Dermis blood vessel endothelial cell (primary cell): ENCODE data around the gene PLEKHA3. TPM values are rescaled to one million over a fixed set of nuclear protein-coding genes. Genes with fewer than 3 reads are reported as not detected.
A peak's percentile ranks its signal among the peaks of the same experiment; 100 is the strongest.
"Not testable (repeated sequence)": the region's sequence is repeated elsewhere in the genome, so short reads cannot be mapped to it uniquely, and the experiment has no call there.

Experiments used
- DNase-seq: peaks from one replicate; pipeline ENCODE4 v3.0.0; 2010
- total RNA-seq: library from RNA; depleted of rRNA; stranded (reverse); fragments of >200 nt; gene quantifications from 2 replicates; pipeline ENCODE4 v1.2.3, GENCODE V29; 2014

Gene PLEKHA3
- total RNA-seq, result 8.3 and 20.4 TPM in 2 replicates

DNA sequence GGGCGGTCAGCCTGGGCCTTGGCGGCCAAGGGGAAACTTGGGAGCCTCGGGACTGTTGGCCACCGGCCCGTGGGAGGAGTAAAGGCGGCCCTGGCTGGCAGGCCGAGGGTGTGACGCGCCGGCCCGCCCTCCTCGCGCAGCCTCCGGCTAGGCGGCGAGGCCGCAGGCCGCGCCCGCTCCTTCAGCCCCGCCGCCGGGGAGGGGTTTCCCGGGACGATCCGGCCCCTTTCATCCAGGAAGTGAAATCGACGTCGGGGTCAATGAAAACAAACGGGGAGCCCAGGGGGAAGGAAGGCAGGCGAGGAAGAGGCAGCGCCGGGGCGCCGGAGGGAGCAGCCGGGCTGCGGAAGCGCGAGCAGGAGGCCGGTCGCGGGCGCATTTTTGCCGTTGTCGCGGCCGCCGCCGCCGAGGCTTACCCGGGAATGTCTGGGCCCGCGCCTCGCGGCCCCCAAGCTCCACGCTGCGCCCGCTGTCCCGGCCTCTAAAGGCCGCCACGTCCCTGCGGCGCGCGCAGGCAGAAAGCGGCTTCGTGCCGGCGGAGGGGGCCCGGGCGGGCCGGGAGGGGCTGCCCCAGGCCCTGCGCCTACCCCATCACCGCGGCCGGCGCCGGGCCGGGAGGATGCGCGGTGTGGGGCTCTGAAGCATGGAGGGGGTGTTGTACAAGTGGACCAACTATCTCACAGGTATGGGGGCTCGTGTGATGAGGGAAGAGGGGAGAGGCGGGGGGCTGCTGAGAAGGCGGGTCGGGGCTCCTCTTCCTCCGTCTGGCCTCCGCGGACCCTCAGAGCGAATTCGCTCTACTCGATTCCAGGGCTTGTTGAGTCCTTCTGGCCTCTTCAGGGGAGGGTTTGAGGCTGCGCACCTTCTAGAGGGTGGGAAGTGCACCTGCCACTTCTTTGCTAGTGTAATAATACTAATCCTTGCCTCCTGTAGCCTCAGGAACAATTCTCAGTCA is at the start of gene PLEKHA3:
PLEKHA3 (plus strand) TSS at position 231 of the 955 bp plus-strand sequence; CDS start at position 644, 413 bp downstream.
- peak; percentile 97 for DNase-seq

DNA sequence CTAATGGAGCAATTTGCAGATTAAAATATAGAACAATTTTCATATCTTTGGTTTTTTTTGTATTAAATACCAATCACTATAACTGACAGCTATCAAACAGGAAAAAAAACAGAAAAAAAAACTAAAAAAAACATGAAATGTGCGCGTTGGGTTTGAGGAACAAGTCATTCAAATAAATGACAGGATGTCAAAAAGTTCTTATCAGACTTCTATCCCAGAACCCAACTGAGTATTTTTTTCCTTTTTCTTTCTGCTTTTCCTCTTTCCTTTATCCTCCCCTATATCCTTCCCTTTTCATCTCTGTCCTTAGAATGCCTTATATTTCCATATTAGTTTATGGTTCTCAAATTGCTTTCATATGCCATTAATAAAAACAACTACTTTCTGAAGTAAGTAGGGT is 43.6 kb upstream of the PLEKHA3 start:
- DNase-seq, result no peak

DNA sequence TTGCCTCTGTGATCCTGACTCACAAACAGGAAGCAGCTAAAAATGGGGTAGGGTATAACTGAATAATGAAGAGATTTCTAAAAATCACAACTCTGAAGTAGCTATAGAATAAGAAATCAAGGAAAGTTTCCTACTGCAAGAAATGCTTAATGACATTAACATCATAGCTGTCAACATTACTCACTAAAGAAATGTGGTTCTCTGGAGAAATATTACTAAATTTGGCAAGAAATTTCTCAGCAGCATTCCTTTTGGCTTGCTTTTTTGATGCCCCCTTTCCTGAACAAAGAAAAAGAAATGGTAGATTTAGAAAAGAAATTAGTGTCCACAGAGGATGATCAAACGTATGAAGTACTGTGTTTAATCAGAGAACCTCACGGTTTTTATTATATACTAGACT is 38.8 kb upstream of the PLEKHA3 start:
- no peak for DNase-seq

DNA sequence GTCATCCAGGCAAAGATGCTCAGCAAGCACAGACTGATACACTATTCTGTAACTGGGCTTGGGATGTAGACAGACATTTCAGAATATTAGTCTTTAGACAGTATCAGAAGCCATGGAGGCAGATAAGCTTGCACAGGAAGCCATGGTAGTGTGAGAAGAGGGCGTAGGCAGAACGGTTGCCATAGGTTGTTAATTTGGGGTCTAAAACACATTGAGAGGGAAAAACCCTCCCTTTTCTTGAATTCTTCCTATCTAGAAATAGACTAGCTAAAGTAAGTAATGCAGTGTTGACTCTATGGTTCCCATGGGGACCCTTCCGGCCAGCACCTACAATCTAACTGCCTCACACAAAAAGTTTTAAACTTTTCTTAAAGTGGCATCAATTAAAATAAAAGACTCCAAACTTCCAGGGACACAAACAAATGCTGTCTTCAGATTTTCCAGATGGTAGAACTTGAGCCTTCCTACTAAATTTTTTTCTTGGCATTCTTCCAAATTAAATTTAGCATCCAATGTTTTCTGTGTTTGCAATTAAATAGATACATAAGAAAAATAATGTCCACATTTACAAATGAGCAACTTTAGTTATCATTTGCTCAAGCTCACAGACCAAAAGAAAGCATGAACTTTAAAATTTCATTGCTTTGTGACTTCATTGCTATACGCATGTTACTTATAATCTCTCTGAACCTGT is 31.1 kb upstream of the PLEKHA3 start:
- no peak for DNase-seq

GRCh38 chr2:178449700-178450523 is 30.3 kb upstream of the PLEKHA3 start:
- peak; percentile 15 for DNase-seq

DNA sequence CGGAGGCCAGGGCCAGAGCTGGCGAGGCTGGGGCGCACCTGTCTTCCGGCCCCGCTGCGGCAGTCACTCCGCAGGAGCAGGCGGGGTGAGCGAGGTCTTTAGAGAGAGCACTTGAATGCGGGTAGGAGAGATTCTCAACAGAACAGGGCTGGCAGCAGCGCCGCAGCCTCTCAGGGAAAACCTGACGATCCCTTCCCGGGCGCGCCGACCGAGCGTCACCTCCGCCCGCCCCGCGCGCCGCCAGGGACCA is 29.8 kb upstream of the PLEKHA3 start:
- no peak for DNase-seq

- peak; percentile 99 for DNase-seq
Observed at GRCh38 chr2:178450774-178451525, 29.3 kb upstream of the PLEKHA3 start, which contains the start of the genes PJVK and PRKRA. Gene PJVK, plus strand, starts transcription at chr2:178451378. Its CDS starts 2,032 bp downstream, at chr2:178453410. Gene PRKRA, minus strand, starts transcription at chr2:178451175. Its CDS starts 145 bp downstream, at chr2:178451030.

- no peak for DNase-seq
Observed at GRCh38 chr2:178452334-178452733, 27.9 kb upstream of the PLEKHA3 start.

GRCh38 chr2:178452870-178453269 is 27.4 kb upstream of the PLEKHA3 start:
- no peak for DNase-seq

DNA sequence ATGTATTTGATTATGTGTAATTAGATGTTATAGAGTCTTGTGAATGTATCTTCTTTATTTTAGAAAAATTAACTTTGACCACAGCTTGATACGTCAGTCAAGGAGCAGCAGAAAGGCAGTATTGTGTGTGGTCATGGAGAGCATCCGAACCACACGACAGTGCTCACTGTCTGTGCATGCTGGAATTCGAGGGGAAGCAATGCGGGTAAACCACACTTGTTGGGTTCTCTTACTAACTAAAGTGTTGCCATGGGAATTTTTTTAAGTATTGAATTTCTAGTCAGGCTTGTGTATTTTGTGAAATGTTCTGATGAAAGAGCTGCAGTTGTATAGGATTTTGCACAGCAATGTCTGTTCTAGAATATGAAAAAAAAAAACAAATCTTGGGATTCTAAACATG is 24.3 kb upstream of the PLEKHA3 start:
- DNase-seq, result no peak

DNA sequence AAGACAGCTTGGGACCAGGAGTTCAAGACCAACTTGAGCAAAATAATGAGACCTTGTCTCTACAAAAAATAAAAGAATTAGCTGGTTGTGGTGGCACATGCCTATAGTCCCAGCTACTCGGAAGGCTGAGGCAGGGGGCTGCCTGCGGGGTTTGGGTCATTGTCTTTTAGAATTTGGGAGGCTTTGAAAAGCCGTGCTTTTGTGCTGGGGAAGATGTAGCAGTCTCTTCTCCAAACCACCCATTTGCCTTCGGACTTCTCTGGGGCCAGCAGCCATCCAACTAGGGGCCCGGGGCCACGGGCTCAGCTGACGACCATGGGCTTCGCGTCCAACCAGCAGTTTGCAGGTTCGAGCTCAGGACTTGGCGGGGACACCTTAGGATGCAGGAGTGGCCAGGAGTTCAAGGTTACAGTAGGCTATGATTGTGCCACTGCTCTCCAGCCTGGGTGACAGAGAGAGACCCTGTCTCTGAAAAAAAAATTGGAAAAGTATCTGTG is 22.8 kb upstream of the PLEKHA3 start:
- no peak for DNase-seq

GRCh38 chr2:178469219-178469849 is 10.9 kb upstream of the PLEKHA3 start:
- DNase-seq, result no peak

GRCh38 chr2:178471313-178471712 is 8.9 kb upstream of the PLEKHA3 start:
- not testable (repeated sequence) for DNase-seq

DNA sequence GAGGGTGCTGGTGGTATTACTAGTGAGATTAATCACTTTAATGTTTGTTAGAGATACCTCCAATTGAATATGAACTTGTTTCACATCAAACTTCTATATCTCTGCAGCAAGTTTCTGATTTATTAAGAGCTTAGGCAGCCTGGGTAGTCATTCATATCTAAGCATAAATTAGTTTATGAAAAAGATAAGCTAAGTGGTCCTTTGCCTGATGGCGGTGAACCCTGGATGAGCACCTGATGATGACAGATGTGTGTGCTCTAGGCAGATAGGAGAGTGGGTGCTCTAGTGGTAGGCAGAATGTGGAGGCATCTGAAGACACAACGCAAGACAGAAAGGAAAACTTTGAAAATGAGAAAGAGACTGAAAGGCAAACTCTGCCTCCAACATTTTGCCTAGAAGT is 6.9 kb upstream of the PLEKHA3 start:
- DNase-seq, result no peak

- no peak for DNase-seq
Observed at GRCh38 chr2:178473931-178474330, 6.3 kb upstream of the PLEKHA3 start.

- DNase-seq, result no peak
Observed at GRCh38 chr2:178474560-178474959, 5.7 kb upstream of the PLEKHA3 start.

- DNase-seq, result no peak
Observed at GRCh38 chr2:178476477-178476876, 3.8 kb upstream of the PLEKHA3 start.

GRCh38 chr2:178477443-178478129 is 2.7 kb upstream of the PLEKHA3 start:
- DNase-seq, result no peak

GRCh38 chr2:178478130-178478438 is 2.2 kb upstream of the PLEKHA3 start:
- peak; percentile 30 for DNase-seq

DNA sequence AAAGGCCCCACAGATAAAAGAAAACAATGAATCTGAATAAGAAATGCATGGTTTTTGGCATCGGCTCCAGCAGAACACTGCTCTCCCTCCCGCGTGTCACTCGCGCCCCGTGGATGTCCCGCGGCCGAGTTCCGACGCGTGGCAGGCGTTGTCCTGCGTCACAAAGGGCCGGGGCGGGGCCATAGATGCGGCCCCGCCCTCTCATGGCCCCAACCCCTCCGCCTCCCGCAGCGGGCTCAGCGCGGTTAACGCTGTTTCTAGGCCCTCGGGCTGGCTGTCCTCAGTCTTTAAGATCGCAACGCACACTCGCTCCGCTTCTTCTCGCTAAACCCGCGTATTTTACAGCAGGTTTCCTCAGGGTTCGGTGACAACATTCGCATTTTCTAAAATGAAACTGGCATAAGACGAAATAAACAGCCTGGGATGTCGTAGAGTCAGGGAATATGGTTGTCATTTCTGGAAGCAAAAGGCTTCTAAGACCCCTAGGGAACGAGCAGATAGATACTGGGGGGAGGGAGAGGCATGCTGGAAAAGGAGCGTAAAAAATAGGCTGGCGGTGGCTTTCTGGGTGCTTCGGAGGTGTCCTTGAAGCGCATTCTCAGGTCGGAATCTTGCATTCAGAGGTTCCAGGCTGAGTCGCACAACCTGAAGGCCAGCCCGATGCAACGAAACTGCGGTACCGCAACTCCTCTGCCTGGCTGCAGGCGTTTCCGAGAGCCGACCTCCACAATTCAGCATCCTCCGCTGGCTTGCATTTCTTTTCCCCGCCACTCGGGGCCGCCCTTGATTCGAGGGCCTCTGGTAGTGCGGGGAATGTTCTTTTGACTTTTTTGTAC is 1.6 kb upstream of the PLEKHA3 start, which contains the start of gene FKBP7:
FKBP7 (minus strand) TSS at position 162 of the 836 bp plus-strand sequence; CDS start at position 61, 101 bp downstream.
- DNase-seq, result peak; percentile 86
